Measurements from ENCODE around the gene NPAS3.
"Not testable (repeated sequence)": the region's sequence is repeated elsewhere in the genome, so short reads cannot be mapped to it uniquely, and the experiment has no call there.

The NPAS3 gene

GRCh38 chr14:33070475-33070874 is 131.8 kb downstream of the NPAS3 start:
- no peak for DNase-seq (ENCODE audit: low spot score)

- DNase-seq (ENCODE audit: low spot score): no peak
Measured at GRCh38 chr14:33073023-33073422, 134.3 kb downstream of the NPAS3 start.

- no peak for DNase-seq (ENCODE audit: low spot score)
Measured at GRCh38 chr14:33081259-33081658, 142.6 kb downstream of the NPAS3 start.

- no peak for DNase-seq (ENCODE audit: low spot score)
Measured at GRCh38 chr14:33085799-33086198, 147.1 kb downstream of the NPAS3 start.

- not testable (repeated sequence) for DNase-seq (ENCODE audit: low spot score)
Measured at GRCh38 chr14:33088274-33088673, 149.6 kb downstream of the NPAS3 start.

GRCh38 chr14:33098016-33098415 is 159.3 kb downstream of the NPAS3 start:
- no peak for DNase-seq (ENCODE audit: low spot score)

GRCh38 chr14:33103489-33103888 is 164.8 kb downstream of the NPAS3 start:
- DNase-seq (ENCODE audit: low spot score): no peak

GRCh38 chr14:33103966-33104365 is 165.3 kb downstream of the NPAS3 start:
- DNase-seq (ENCODE audit: low spot score): no peak

GRCh38 chr14:33110737-33111443 is 172.2 kb downstream of the NPAS3 start:
- no peak for DNase-seq (ENCODE audit: low spot score)

- no peak for DNase-seq (ENCODE audit: low spot score)
Measured at GRCh38 chr14:33114331-33114730, 175.7 kb downstream of the NPAS3 start.

GRCh38 chr14:33118668-33119067 is 180.0 kb downstream of the NPAS3 start:
- DNase-seq (ENCODE audit: low spot score): no peak

GRCh38 chr14:33120341-33120740 is 181.7 kb downstream of the NPAS3 start:
- no peak for DNase-seq (ENCODE audit: low spot score)

GRCh38 chr14:33120966-33121365 is 182.3 kb downstream of the NPAS3 start:
- no peak for DNase-seq (ENCODE audit: low spot score)

- DNase-seq (ENCODE audit: low spot score): no peak
Measured at GRCh38 chr14:33123281-33123680, 184.6 kb downstream of the NPAS3 start.

- no peak for DNase-seq (ENCODE audit: low spot score)
Measured at GRCh38 chr14:33126433-33126832, 187.8 kb downstream of the NPAS3 start.

GRCh38 chr14:33127531-33127930 is 188.9 kb downstream of the NPAS3 start:
- DNase-seq (ENCODE audit: low spot score): no peak

GRCh38 chr14:33131801-33132200 is 193.1 kb downstream of the NPAS3 start:
- DNase-seq (ENCODE audit: low spot score): no peak

- no peak for DNase-seq (ENCODE audit: low spot score)
Measured at GRCh38 chr14:33134162-33134561, 195.5 kb downstream of the NPAS3 start.

- no peak for DNase-seq (ENCODE audit: low spot score)
Measured at GRCh38 chr14:33134975-33135374, 196.3 kb downstream of the NPAS3 start.

- no peak for DNase-seq (ENCODE audit: low spot score)
Measured at GRCh38 chr14:33150666-33151428, 212.2 kb downstream of the NPAS3 start.

GRCh38 chr14:33163109-33163508 is 224.4 kb downstream of the NPAS3 start:
- no peak for DNase-seq (ENCODE audit: low spot score)

- DNase-seq (ENCODE audit: low spot score): no peak
Measured at GRCh38 chr14:33163600-33163999, 224.9 kb downstream of the NPAS3 start.

Data from SK-N-DZ (cell line).